ENCODE results near the gene TIAM1. TPM values are rescaled to one million over a fixed set of nuclear protein-coding genes. Genes with fewer than 3 reads are reported as not detected.
A peak's percentile ranks its signal among the peaks of the same experiment; 100 is the strongest.

The TIAM1 gene
- total RNA-seq, 4 donors from 2014 or later: 5.4 to 10.6 (median 6.0) TPM

GRCh38 chr21:31164713-31165694, 179.1 kb downstream of the TIAM1 start:
- no peak for DNase-seq (ENCODE audit: extremely low spot score)
- Histone ChIP-seq H3K27me3 (no peaks in the 10 kb centered on the region), H3K4me1 (peaks cover 0 to 6% (median 3%) of the 10 kb centered on the region in 4 donors), H3K9me3 (no peaks in the 10 kb centered on the region), H3K27ac (replicated peaks in 1 of 4) (no peak overlapping the region), H3K36me3 (no peaks in the 10 kb centered on the region), H3K4me3 (no peak overlapping the region)
- TF ChIP-seq EP300 (IDR thresholded peaks at IDR 0.05): no peak
- no peak for TF ChIP-seq CTCF (IDR thresholded peaks at IDR 0.05)
- TF ChIP-seq POLR2AphosphoS5 (IDR thresholded peaks at IDR 0.05): no peak
- no peak for TF ChIP-seq POLR2A (IDR thresholded peaks at IDR 0.05; ENCODE audit: low read depth)
- intact Hi-C loops (cut with DNase I): no loop called here
- 92% methylated on average over 8 of the region's 8 CpGs for WGBS

- TF ChIP-seq CTCF (IDR thresholded peaks at IDR 0.05) (no peak), EP300 (IDR thresholded peaks at IDR 0.05) (no peak), POLR2A (IDR thresholded peaks at IDR 0.05; ENCODE audit: low read depth) (no peak), POLR2AphosphoS5 (IDR thresholded peaks at IDR 0.05) (no peak)
- intact Hi-C loops (cut with DNase I): no loop called here
- H3K4me3 ChIP-seq: no peak overlapping the region
- peak; percentile 8 for DNase-seq (ENCODE audit: extremely low spot score)
- H3K27me3 ChIP-seq: no peaks in the 10 kb centered on the region
- peaks cover 0 to 6% (median 3%) of the 10 kb centered on the region in 4 donors for H3K4me1 ChIP-seq
- 43% methylated on average over 4 of the region's 4 CpGs for WGBS
- no peaks in the 10 kb centered on the region for H3K36me3 ChIP-seq
- peaks cover 0 to 5% (median 0%) of the 10 kb centered on the region in 4 donors for H3K9me3 ChIP-seq
- H3K27ac ChIP-seq (replicated peaks in 1 of 4): no peak overlapping the region
Measured at GRCh38 chr21:31162827-31163226, 181.2 kb downstream of the TIAM1 start.

GRCh38 chr21:31162079-31162699, 181.9 kb downstream of the TIAM1 start:
- no peaks in the 10 kb centered on the region for H3K27me3 ChIP-seq
- no peaks in the 10 kb centered on the region for H3K36me3 ChIP-seq
- no peak overlapping the region for H3K4me3 ChIP-seq
- peaks cover 0 to 6% (median 3%) of the 10 kb centered on the region in 4 donors for H3K4me1 ChIP-seq
- WGBS: 80% methylated on average over 4 of the region's 4 CpGs
- H3K27ac ChIP-seq (replicated peaks in 1 of 4): no peak overlapping the region
- TF ChIP-seq CTCF (IDR thresholded peaks at IDR 0.05): no peak
- TF ChIP-seq EP300 (IDR thresholded peaks at IDR 0.05): no peak
- no peak for TF ChIP-seq POLR2A (IDR thresholded peaks at IDR 0.05; ENCODE audit: low read depth)
- TF ChIP-seq POLR2AphosphoS5 (IDR thresholded peaks at IDR 0.05): no peak
- peaks cover 0 to 11% (median 2%) of the 10 kb centered on the region in 4 donors for H3K9me3 ChIP-seq
- intact Hi-C loops (cut with DNase I): no loop called here
- peak; percentile 4 for DNase-seq (ENCODE audit: extremely low spot score)

- intact Hi-C loops (cut with DNase I): no loop called here
- Histone ChIP-seq H3K27ac (replicated peaks in 1 of 4) (no peak overlapping the region), H3K36me3 (no peaks in the 10 kb centered on the region), H3K4me1 (peaks cover 0 to 6% (median 3%) of the 10 kb centered on the region in 4 donors), H3K9me3 (peaks cover 0 to 22% (median 12%) of the 10 kb centered on the region in 4 donors), H3K27me3 (no peaks in the 10 kb centered on the region), H3K4me3 (no peak overlapping the region)
- 66% methylated on average over 5 of the region's 5 CpGs for WGBS
- no peak for TF ChIP-seq CTCF (IDR thresholded peaks at IDR 0.05)
- no peak for TF ChIP-seq POLR2AphosphoS5 (IDR thresholded peaks at IDR 0.05)
- TF ChIP-seq POLR2A (IDR thresholded peaks at IDR 0.05; ENCODE audit: low read depth): no peak
- TF ChIP-seq EP300 (IDR thresholded peaks at IDR 0.05): no peak
- peak; percentile 50 for DNase-seq (ENCODE audit: extremely low spot score)
Measured at GRCh38 chr21:31161157-31161556, 182.9 kb downstream of the TIAM1 start.

Data from esophagus muscularis mucosa (tissue), 4 donors.